ENCODE data around the gene CYBA. TPM values are rescaled to one million over a fixed set of nuclear protein-coding genes. Genes with fewer than 3 reads are reported as not detected.

Gene CYBA
- total and polyA plus RNA-seq, 2 of the 13 experiments (the other 11 are each of a cell fraction or from before 2014, with no cell fraction given) = 196 to 250 TPM

DNA sequence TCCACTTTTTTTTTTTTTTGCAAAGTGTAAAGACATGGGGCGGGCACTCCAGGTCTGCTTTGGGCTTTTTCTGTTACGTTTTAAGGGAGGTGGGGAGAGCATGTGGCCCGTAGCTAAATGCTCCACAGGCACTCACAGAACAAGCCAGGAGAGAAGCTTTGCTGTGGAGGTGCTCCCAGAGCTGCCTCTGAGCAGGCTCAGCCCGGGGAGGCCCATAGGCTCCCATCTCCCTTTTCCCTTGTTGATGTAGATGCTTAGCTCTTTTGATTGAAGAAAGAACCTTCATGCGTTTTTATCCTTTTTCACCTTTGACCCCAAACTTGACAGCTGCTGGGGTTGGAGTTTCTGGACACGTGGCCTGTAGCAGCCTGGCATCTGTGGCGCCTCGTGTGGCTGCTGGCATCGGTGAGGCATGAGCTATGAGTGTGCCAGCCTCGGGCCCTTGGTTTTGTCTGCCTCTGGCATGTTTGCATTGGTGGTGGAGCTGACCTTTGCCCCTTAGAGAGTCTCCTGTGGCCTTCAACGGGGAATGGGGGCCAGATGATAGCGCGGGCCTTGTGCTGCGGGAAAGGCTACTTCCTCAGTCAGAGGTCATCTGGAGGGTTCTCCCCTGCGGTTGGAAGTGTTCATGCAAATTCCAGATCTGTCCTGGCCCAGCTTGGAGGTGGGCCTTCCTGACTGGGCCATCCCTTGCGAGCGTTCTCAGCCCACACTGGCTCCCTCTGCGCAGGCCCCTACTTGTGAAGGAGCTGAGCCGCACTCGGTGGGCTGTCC, 32.5 kb downstream of the CYBA start:
- H3K27ac ChIP-seq (ENCODE audit: extremely low read length, insufficient read depth, low read length) = peak overlapping the region; percentile 65
- H3K27me3 ChIP-seq (ENCODE audit: control insufficient read depth in 1 of 2, insufficient read depth in 2 of 2, low read length in 2 of 2) = no peaks in the 10 kb centered on the region
- H3K4me2 ChIP-seq (ENCODE audit: low read depth, low read length) = peak overlapping the region; percentile 57
- peaks cover 22 to 50% of the 10 kb centered on the region in 2 experiments for H3K36me3 ChIP-seq (replicated peaks in 1 of 2; ENCODE audit: control insufficient read depth in 1 of 2, insufficient read depth in 2 of 2, low read length in 2 of 2)
- intact Hi-C loops (cut with micrococcal nuclease; ENCODE audit: unreplicated experiment) (loop anchor here (1.0 kb wide), 1 partner anchor 30 kb away; no protein-coding TSS in a partner anchor), in situ Hi-C loops (cut with HindIII; ENCODE audit: extremely low pct_ligation_motif_present, low pct_unique_long_range_greater_than_20kb) (no loop called here)
- ATAC-seq (peak; percentile 89), FAIRE-seq (peak; percentile 97), DNase-seq (ENCODE audit: low spot score) (peak; percentile 91)
- H3K79me2 ChIP-seq (ENCODE audit: insufficient read depth, low read length) = peaks cover 15% of the 10 kb centered on the region
- BruUV-seq (replicated peaks) = no TSS peak
- POLR2A ChIA-PET = interaction anchor here (1.4 to 2.7 kb wide), 4 partner anchors 21 to 48 kb away, joined by 4 to 17 read pairs (median 12); partner anchors contain the start of genes CYBA, MVD and ZC3H18
- peaks cover 8% of the 10 kb centered on the region; the same call in 1 of the 2 replicates for H4K20me1 ChIP-seq (ENCODE audit: insufficient read depth, low read length)
- H3K4me3 ChIP-seq (replicated peaks in 1 of 3; ENCODE audit: insufficient read depth in 1 of 3, low read depth in 2 of 3, low read length in 3 of 3) = no peak overlapping the region; a peak in 1 of 6 replicates
- no peaks in the 10 kb centered on the region for H3K9me3 ChIP-seq (ENCODE audit: low read length)
- peaks cover 36% of the 10 kb centered on the region for H3K4me1 ChIP-seq (ENCODE audit: insufficient read depth, low read length)
- CTCF ChIA-PET (ENCODE audit: low intra/inter-chr PET ratio, low total read pairs) = no interaction called here
- peak overlapping the region; percentile 23; the same call in 1 of the 2 replicates for H3K9ac ChIP-seq (ENCODE audit: insufficient read depth, low read depth, low read length)
- 36% methylated on average over 15 of the region's 20 CpGs for WGBS (ENCODE audit: low lambda C conversion rate)
- H2AFZ ChIP-seq (ENCODE audit: low read length) = no peak overlapping the region
- TF ChIP-seq, protein P1, sequence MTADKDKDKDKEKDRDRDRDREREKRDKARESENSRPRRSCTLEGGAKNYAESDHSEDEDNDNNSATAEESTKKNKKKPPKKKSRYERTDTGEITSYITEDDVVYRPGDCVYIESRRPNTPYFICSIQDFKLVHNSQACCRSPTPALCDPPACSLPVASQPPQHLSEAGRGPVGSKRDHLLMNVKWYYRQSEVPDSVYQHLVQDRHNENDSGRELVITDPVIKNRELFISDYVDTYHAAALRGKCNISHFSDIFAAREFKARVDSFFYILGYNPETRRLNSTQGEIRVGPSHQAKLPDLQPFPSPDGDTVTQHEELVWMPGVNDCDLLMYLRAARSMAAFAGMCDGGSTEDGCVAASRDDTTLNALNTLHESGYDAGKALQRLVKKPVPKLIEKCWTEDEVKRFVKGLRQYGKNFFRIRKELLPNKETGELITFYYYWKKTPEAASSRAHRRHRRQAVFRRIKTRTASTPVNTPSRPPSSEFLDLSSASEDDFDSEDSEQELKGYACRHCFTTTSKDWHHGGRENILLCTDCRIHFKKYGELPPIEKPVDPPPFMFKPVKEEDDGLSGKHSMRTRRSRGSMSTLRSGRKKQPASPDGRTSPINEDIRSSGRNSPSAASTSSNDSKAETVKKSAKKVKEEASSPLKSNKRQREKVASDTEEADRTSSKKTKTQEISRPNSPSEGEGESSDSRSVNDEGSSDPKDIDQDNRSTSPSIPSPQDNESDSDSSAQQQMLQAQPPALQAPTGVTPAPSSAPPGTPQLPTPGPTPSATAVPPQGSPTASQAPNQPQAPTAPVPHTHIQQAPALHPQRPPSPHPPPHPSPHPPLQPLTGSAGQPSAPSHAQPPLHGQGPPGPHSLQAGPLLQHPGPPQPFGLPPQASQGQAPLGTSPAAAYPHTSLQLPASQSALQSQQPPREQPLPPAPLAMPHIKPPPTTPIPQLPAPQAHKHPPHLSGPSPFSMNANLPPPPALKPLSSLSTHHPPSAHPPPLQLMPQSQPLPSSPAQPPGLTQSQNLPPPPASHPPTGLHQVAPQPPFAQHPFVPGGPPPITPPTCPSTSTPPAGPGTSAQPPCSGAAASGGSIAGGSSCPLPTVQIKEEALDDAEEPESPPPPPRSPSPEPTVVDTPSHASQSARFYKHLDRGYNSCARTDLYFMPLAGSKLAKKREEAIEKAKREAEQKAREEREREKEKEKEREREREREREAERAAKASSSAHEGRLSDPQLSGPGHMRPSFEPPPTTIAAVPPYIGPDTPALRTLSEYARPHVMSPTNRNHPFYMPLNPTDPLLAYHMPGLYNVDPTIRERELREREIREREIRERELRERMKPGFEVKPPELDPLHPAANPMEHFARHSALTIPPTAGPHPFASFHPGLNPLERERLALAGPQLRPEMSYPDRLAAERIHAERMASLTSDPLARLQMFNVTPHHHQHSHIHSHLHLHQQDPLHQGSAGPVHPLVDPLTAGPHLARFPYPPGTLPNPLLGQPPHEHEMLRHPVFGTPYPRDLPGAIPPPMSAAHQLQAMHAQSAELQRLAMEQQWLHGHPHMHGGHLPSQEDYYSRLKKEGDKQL (CRISPR knock-in tag; IDR thresholded peaks at IDR 0.05; ENCODE audit: low read depth) = peak; percentile 42; the same call in 1 of the 2 replicates
- TF ChIP-seq ZNF335 (CRISPR knock-in tag; IDR thresholded peaks at IDR 0.05) (no peak; the same call in 1 of the 2 replicates), ZNF20 (CRISPR knock-in tag; IDR thresholded peaks at IDR 0.05) (no peak), NFRKB (IDR thresholded peaks at IDR 0.05) (no peak), ZNF160 (CRISPR knock-in tag; IDR thresholded peaks at IDR 0.05) (0 out of 2 replicates have a peak, but pooled peaks have one; percentile 57), ZNF292 (CRISPR knock-in tag; IDR thresholded peaks at IDR 0.05; ENCODE audit: borderline replicate concordance, low read depth) (no peak; the same call in 1 of the 2 replicates), NFATC3 (CRISPR knock-in tag; IDR thresholded peaks at IDR 0.05) (no peak), ZNF12 (CRISPR knock-in tag; IDR thresholded peaks at IDR 0.05) (no peak; the same call in 1 of the 2 replicates), KMT2A (CRISPR knock-in tag; IDR thresholded peaks at IDR 0.05) (0 out of 2 replicates have a peak, but pooled peaks have one; percentile 33), XBP1 (CRISPR knock-in tag; IDR thresholded peaks at IDR 0.05) (no peak), ZNF432 (CRISPR knock-in tag; IDR thresholded peaks at IDR 0.05; ENCODE audit: borderline replicate concordance) (no peak), ZNF138 (CRISPR knock-in tag; IDR thresholded peaks at IDR 0.05; ENCODE audit: low read depth) (no peak; the same call in 1 of the 2 replicates)
- TF ChIP-seq, protein P2, sequence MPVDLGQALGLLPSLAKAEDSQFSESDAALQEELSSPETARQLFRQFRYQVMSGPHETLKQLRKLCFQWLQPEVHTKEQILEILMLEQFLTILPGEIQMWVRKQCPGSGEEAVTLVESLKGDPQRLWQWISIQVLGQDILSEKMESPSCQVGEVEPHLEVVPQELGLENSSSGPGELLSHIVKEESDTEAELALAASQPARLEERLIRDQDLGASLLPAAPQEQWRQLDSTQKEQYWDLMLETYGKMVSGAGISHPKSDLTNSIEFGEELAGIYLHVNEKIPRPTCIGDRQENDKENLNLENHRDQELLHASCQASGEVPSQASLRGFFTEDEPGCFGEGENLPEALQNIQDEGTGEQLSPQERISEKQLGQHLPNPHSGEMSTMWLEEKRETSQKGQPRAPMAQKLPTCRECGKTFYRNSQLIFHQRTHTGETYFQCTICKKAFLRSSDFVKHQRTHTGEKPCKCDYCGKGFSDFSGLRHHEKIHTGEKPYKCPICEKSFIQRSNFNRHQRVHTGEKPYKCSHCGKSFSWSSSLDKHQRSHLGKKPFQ (CRISPR knock-in tag; IDR thresholded peaks at IDR 0.05; ENCODE audit: insufficient replicate concordance) = no peak
